ENCODE results near the gene NGLY1.

DNA sequence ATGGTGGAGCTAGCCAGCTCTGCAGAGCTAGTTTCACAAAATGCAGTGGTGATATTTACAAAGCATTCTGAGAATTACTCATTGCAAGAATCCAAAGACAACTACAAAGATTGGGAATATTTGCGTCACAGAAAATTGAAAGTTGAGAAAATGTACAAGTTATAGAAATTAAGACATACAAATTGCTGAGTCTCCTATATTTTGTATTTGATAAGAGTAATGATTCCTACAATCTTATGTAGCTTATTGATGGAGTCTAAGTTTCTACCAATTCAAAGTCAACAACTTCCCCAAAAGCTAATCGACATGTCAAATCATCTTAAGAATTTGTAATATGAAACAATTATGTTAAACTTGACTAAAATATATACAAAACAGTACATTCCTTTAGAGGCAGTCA lies 72.2 kb downstream of the NGLY1 start:
- TF ChIP-seq, protein P1, sequence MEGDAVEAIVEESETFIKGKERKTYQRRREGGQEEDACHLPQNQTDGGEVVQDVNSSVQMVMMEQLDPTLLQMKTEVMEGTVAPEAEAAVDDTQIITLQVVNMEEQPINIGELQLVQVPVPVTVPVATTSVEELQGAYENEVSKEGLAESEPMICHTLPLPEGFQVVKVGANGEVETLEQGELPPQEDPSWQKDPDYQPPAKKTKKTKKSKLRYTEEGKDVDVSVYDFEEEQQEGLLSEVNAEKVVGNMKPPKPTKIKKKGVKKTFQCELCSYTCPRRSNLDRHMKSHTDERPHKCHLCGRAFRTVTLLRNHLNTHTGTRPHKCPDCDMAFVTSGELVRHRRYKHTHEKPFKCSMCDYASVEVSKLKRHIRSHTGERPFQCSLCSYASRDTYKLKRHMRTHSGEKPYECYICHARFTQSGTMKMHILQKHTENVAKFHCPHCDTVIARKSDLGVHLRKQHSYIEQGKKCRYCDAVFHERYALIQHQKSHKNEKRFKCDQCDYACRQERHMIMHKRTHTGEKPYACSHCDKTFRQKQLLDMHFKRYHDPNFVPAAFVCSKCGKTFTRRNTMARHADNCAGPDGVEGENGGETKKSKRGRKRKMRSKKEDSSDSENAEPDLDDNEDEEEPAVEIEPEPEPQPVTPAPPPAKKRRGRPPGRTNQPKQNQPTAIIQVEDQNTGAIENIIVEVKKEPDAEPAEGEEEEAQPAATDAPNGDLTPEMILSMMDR (IDR thresholded peaks at IDR 0.05), result no peak
- no peak for TF ChIP-seq POLR2A (IDR thresholded peaks at IDR 0.05)

All from tibial nerve (tissue), 3 donors.